Right cardiac atrium (tissue), 5 donors: ENCODE measurements around the gene ATOH1. TPM values are rescaled to one million over a fixed set of nuclear protein-coding genes. Genes with fewer than 3 reads are reported as not detected.

Experiments
- ATAC-seq, 2 donors: fragments of 200-7000 bp; cut with Tn5 transposase; one replicate each; pipeline versions ENCODE4 v1.8.0 to v1.9.1; 2020; ENCODE audit warnings: moderate library complexity in 2 of 2, mild to moderate bottlenecking in 1 of 2
- DNase-seq, 3 donors: peaks; one replicate each; pipeline ENCODE4 v3.0.0-alpha.2; 2020
- H3K27ac ChIP-seq: one replicate; pipeline ENCODE4 v1.5.1; 2013; ENCODE audit warnings: mild to moderate bottlenecking, low read length, control low read depth, moderate library complexity
- H3K27me3 ChIP-seq: one replicate; pipeline ENCODE4 v1.6.1; 2013; ENCODE audit not compliant: control insufficient read depth, insufficient read depth
- H3K4me1 ChIP-seq: one replicate; pipeline ENCODE4 v1.6.1; 2013; ENCODE audit warnings: low read length; ENCODE audit not compliant: control insufficient read depth, insufficient read depth
- H3K4me3 ChIP-seq: one replicate; pipeline ENCODE4 v1.5.1; 2013; ENCODE audit warnings: low read length, control low read depth
- H3K9me3 ChIP-seq: one replicate; pipeline ENCODE4 v1.6.1; 2013; ENCODE audit warnings: low read length; ENCODE audit not compliant: control insufficient read depth
- WGBS: extraction: QIAGEN DNeasy Blood & Tissue Kit; methylation state at CpG from one replicate; pipeline ENCODE4 v1.1.7; 2013; 5-methylcytosine and 5-hydroxymethylcytosine counted together
- intact Hi-C, 4 donors: fragments of 100-400 bp; cut with DNase I; formaldehyde crosslinking; loops; one replicate each; pipeline versions ENCODE4 v1.11.0 to v1.14.0; 2022 to 2023
- polyA plus RNA-seq: library from polyadenylated mRNA; stranded (reverse); fragments of 200-250 nt; gene quantifications from one replicate; pipeline ENCODE4 v1.2.3, GENCODE V29; 2013
- total RNA-seq, 4 donors: library from RNA; stranded (reverse); fragmentation: NEBNext Ultra II Directional; extraction: Animal tissue kit (Norgen Biotek cat#: 25700); gene quantifications; one replicate each; pipeline ENCODE4 v1.2.1, GENCODE V29; 2021
- donor health status: healthy with polysubstance abuse.
- donor health status: DM: no; HTN: yes; CAD: no.
- donor health status: DM: no; HTN: no; CAD: no.
- donor health status: DM: no; HTN: yes; CAD: no; lungs with severe emphysema.
- donor health status: DM: yes; HTN: yes; CAD: no.

ATOH1 gene
- total and polyA plus RNA-seq, 5 donors: 0.09 to 0.14 TPM; not detected in 3

- Histone ChIP-seq H3K27me3 (no peaks in the 10 kb centered on the region), H3K9me3 (no peaks in the 10 kb centered on the region), H3K4me3 (no peak overlapping the region), H3K4me1 (no peaks in the 10 kb centered on the region), H3K27ac (no peak overlapping the region)
- intact Hi-C loops: no loop called here
- WGBS: 82% methylated on average over 3 of the region's 3 CpGs
- ATAC-seq (no peak), DNase-seq (no peak)
Measured at GRCh38 chr4:93814141-93814540, 14.4 kb upstream of the ATOH1 start.

GRCh38 chr4:93814722-93815121 is 13.8 kb upstream of the ATOH1 start:
- ATAC-seq (peak in 1 of 2 donors; percentile 49), DNase-seq (peak; percentile 29 to 67 (median 61))
- Histone ChIP-seq H3K4me3 (no peak overlapping the region), H3K27me3 (no peaks in the 10 kb centered on the region), H3K9me3 (no peaks in the 10 kb centered on the region), H3K27ac (no peak overlapping the region), H3K4me1 (no peaks in the 10 kb centered on the region)
- intact Hi-C loops: no loop called here
- WGBS: 32% methylated on average over 4 of the region's 4 CpGs

- DNase-seq (no peak), ATAC-seq (no peak)
- Histone ChIP-seq H3K27me3 (no peaks in the 10 kb centered on the region), H3K27ac (no peak overlapping the region), H3K9me3 (no peaks in the 10 kb centered on the region), H3K4me1 (peaks cover 4% of the 10 kb centered on the region), H3K4me3 (no peak overlapping the region)
- 35% methylated on average over 4 of the region's 4 CpGs for WGBS
- intact Hi-C loops: no loop called here
Measured at GRCh38 chr4:93825551-93826216, 2.9 kb upstream of the ATOH1 start.

- Histone ChIP-seq H3K4me3 (no peak overlapping the region), H3K9me3 (no peaks in the 10 kb centered on the region), H3K4me1 (peaks cover 4% of the 10 kb centered on the region), H3K27ac (no peak overlapping the region), H3K27me3 (no peaks in the 10 kb centered on the region)
- 4% methylated on average over 26 of the region's 26 CpGs for WGBS
- ATAC-seq: peak; percentile 44 to 56
- intact Hi-C loops: no loop called here
- DNase-seq: peak in 1 of 3 donors; percentile 28
Measured at GRCh38 chr4:93827272-93827947, 1.1 kb upstream of the ATOH1 start.

- intact Hi-C loops: no loop called here
- Histone ChIP-seq H3K9me3 (no peaks in the 10 kb centered on the region), H3K4me3 (peak overlapping the region; percentile 58), H3K27ac (no peak overlapping the region), H3K4me1 (peaks cover 4% of the 10 kb centered on the region), H3K27me3 (no peaks in the 10 kb centered on the region)
- peak; percentile 12 to 52 (median 43) for DNase-seq
- ATAC-seq: peak; percentile 47 to 53
- 1% methylated on average over 70 of the region's 70 CpGs for WGBS
Measured at GRCh38 chr4:93828995-93829819, 654 bp downstream of the ATOH1 start.

GRCh38 chr4:93829820-93830687 is 1.5 kb downstream of the ATOH1 start:
- no peaks in the 10 kb centered on the region for H3K9me3 ChIP-seq
- H3K4me1 ChIP-seq: peaks cover 4% of the 10 kb centered on the region
- intact Hi-C loops: no loop called here
- no peaks in the 10 kb centered on the region for H3K27me3 ChIP-seq
- ATAC-seq: no peak
- 8% methylated on average over 40 of the region's 40 CpGs for WGBS
- no peak for DNase-seq
- H3K27ac ChIP-seq: no peak overlapping the region
- no peak overlapping the region for H3K4me3 ChIP-seq

- intact Hi-C loops: no loop called here
- no peaks in the 10 kb centered on the region for H3K27me3 ChIP-seq
- H3K4me3 ChIP-seq: no peak overlapping the region
- 7% methylated on average over 25 of the region's 25 CpGs for WGBS
- H3K27ac ChIP-seq: no peak overlapping the region
- H3K9me3 ChIP-seq: no peaks in the 10 kb centered on the region
- ATAC-seq (no peak), DNase-seq (no peak)
- H3K4me1 ChIP-seq: peaks cover 4% of the 10 kb centered on the region
Measured at GRCh38 chr4:93831716-93832496, 3.4 kb downstream of the ATOH1 start.

GRCh38 chr4:93834249-93835066 is 5.9 kb downstream of the ATOH1 start:
- no peak overlapping the region for H3K27ac ChIP-seq
- ATAC-seq: no peak
- no peaks in the 10 kb centered on the region for H3K9me3 ChIP-seq
- DNase-seq: no peak
- WGBS: 9% methylated on average over 42 of the region's 42 CpGs
- intact Hi-C loops: no loop called here
- no peaks in the 10 kb centered on the region for H3K4me1 ChIP-seq
- peak overlapping the region; percentile 12 for H3K4me3 ChIP-seq
- no peaks in the 10 kb centered on the region for H3K27me3 ChIP-seq

GRCh38 chr4:93835929-93836328 is 7.4 kb downstream of the ATOH1 start:
- ATAC-seq (no peak), DNase-seq (no peak)
- intact Hi-C loops: no loop called here

More at GRCh38 chr4:93835929-93836328, 7.4 kb downstream of the ATOH1 start:
- H3K4me3 ChIP-seq: no peak overlapping the region
- H3K9me3 ChIP-seq: no peaks in the 10 kb centered on the region
- no peak overlapping the region for H3K27ac ChIP-seq
- no peaks in the 10 kb centered on the region for H3K4me1 ChIP-seq
- WGBS: 88% methylated on average over 1 of the region's 1 CpG
- no peaks in the 10 kb centered on the region for H3K27me3 ChIP-seq
